ENCODE data around the gene SLC6A3. TPM values are rescaled to one million over a fixed set of nuclear protein-coding genes. Genes with fewer than 3 reads are reported as not detected.

The SLC6A3 gene
- total and polyA plus RNA-seq, 2 donors (not counting 1 experiment from before 2014, with no cell fraction given): 0.01 to 0.15 TPM

GRCh38 chr5:1396293-1396816, 48.9 kb downstream of the SLC6A3 start:
- peaks cover 0 to 31% (median 4%) of the 10 kb centered on the region in 4 experiments for H3K27me3 ChIP-seq (replicated peaks in 1 of 4; ENCODE audit: control extremely low read depth in 1 of 4, control insufficient read depth in 3 of 4, insufficient read depth in 4 of 4, low read length in 3 of 4)
- TF ChIP-seq CTCF (IDR thresholded peaks at IDR 0.05) (no peak), EZH2 (IDR thresholded peaks at IDR 0.05; ENCODE audit: borderline replicate concordance, insufficient read depth, low read depth, low read length, poor library complexity, severe bottlenecking) (no peak)
- Mint-ChIP-seq H3K4me1 (no peaks in the 10 kb centered on the region), H3K27ac (no peak overlapping the region), H3K27me3 (peaks cover 44% of the 10 kb centered on the region), H3K9me3 (ENCODE audit: insufficient read depth) (no peaks in the 10 kb centered on the region), H3K4me3 (no peak overlapping the region)
- WGBS (ENCODE audit: insufficient coverage): 69% methylated on average over 17 of the region's 18 CpGs
- H3K4me1 ChIP-seq (ENCODE audit: control insufficient read depth in 2 of 2, insufficient read depth in 2 of 2, low read length in 2 of 2): no peaks in the 10 kb centered on the region
- peaks cover 0 to 5% (median 0%) of the 10 kb centered on the region in 3 donors for H3K9me3 ChIP-seq (ENCODE audit: control extremely low read depth in 1 of 3, control insufficient read depth in 2 of 3, insufficient read depth in 1 of 3, low read length in 2 of 3)
- ATAC-seq (ENCODE audit: low read depth) (no peak), DNase-seq (no peak)
- ChIA-PET POLR2A (no interaction called here), CTCF (no interaction called here)
- H3K79me2 ChIP-seq (ENCODE audit: control insufficient read depth, insufficient read depth, low read length): no peaks in the 10 kb centered on the region
- no peak overlapping the region for H3K27ac ChIP-seq (ENCODE audit: low read length in 2 of 2)
- H3K4me3 ChIP-seq (ENCODE audit: control extremely low read depth in 1 of 5, extremely low read depth in 1 of 5, insufficient read depth in 1 of 5, low read depth in 2 of 5, low read length in 4 of 5): no peak overlapping the region
- no peak overlapping the region for H3K4me2 ChIP-seq (replicated peaks; ENCODE audit: low read depth, low read length, poor library complexity, severe bottlenecking)
- H2AFZ ChIP-seq (ENCODE audit: insufficient read depth, low read depth, low read length, poor library complexity, severe bottlenecking): no peak overlapping the region
- H3K9ac ChIP-seq (ENCODE audit: low read length): no peak overlapping the region
- intact Hi-C loops (cut with micrococcal nuclease): no loop called here
- no peaks in the 10 kb centered on the region for H3K36me3 ChIP-seq (replicated peaks in 1 of 2; ENCODE audit: control extremely low read depth in 1 of 2, control insufficient read depth in 1 of 2, extremely low read depth in 1 of 2, insufficient read depth in 2 of 2, low read length in 1 of 2)
- H4K20me1 ChIP-seq (ENCODE audit: control insufficient read depth, insufficient read depth, low read length, poor library complexity, severe bottlenecking): no peaks in the 10 kb centered on the region

- H4K20me1 ChIP-seq (ENCODE audit: control insufficient read depth, insufficient read depth, low read length, poor library complexity, severe bottlenecking): no peaks in the 10 kb centered on the region
- H3K27ac Mint-ChIP-seq: no peak overlapping the region
- WGBS (ENCODE audit: insufficient coverage): 90% methylated on average over 28 of the region's 32 CpGs
- H3K4me1 ChIP-seq (ENCODE audit: control insufficient read depth in 2 of 2, insufficient read depth in 2 of 2, low read length in 2 of 2): no peaks in the 10 kb centered on the region
- H3K9ac ChIP-seq (ENCODE audit: low read length): no peak overlapping the region
- H3K27ac ChIP-seq (ENCODE audit: low read length in 2 of 2): no peak overlapping the region
- H3K4me1 Mint-ChIP-seq: no peaks in the 10 kb centered on the region
- no peaks in the 10 kb centered on the region for H3K36me3 ChIP-seq (replicated peaks in 1 of 2; ENCODE audit: control extremely low read depth in 1 of 2, control insufficient read depth in 1 of 2, extremely low read depth in 1 of 2, insufficient read depth in 2 of 2, low read length in 1 of 2)
- intact Hi-C loops (cut with micrococcal nuclease): no loop called here
- CTCF ChIA-PET: no interaction called here
- peaks cover 40% of the 10 kb centered on the region for H3K27me3 Mint-ChIP-seq
- H3K4me3 ChIP-seq (ENCODE audit: control extremely low read depth in 1 of 5, extremely low read depth in 1 of 5, insufficient read depth in 1 of 5, low read depth in 2 of 5, low read length in 4 of 5): no peak overlapping the region
- no peaks in the 10 kb centered on the region for H3K9me3 Mint-ChIP-seq (ENCODE audit: insufficient read depth)
- no peak for ATAC-seq (ENCODE audit: low read depth)
- H3K4me3 Mint-ChIP-seq: no peak overlapping the region
- no peak overlapping the region for H2AFZ ChIP-seq (ENCODE audit: insufficient read depth, low read depth, low read length, poor library complexity, severe bottlenecking)
- no peak for DNase-seq
- no peaks in the 10 kb centered on the region for H3K79me2 ChIP-seq (ENCODE audit: control insufficient read depth, insufficient read depth, low read length)
- no peak overlapping the region for H3K4me2 ChIP-seq (replicated peaks; ENCODE audit: low read depth, low read length, poor library complexity, severe bottlenecking)
- H3K9me3 ChIP-seq (ENCODE audit: control extremely low read depth in 1 of 3, control insufficient read depth in 2 of 3, insufficient read depth in 1 of 3, low read length in 2 of 3): peaks cover 0 to 5% (median 0%) of the 10 kb centered on the region in 3 donors
- POLR2A ChIA-PET: no interaction called here
- peaks cover 0 to 31% (median 4%) of the 10 kb centered on the region in 4 experiments for H3K27me3 ChIP-seq (replicated peaks in 1 of 4; ENCODE audit: control extremely low read depth in 1 of 4, control insufficient read depth in 3 of 4, insufficient read depth in 4 of 4, low read length in 3 of 4)
- TF ChIP-seq CTCF (IDR thresholded peaks at IDR 0.05): no peak
- TF ChIP-seq EZH2 (IDR thresholded peaks at IDR 0.05; ENCODE audit: borderline replicate concordance, insufficient read depth, low read depth, low read length, poor library complexity, severe bottlenecking): no peak
Measured at GRCh38 chr5:1394881-1395860, 50.1 kb downstream of the SLC6A3 start.

Measured in B cell (primary cell).